Umbilical cord (tissue), 2 donors: ENCODE results near the gene MACROD2. TPM values are rescaled to one million over a fixed set of nuclear protein-coding genes. Genes with fewer than 3 reads are reported as not detected.

ENCODE experiments used
- DNase-seq: peaks from one replicate; pipeline ENCODE4 v3.0.0-alpha.2; 2015; ENCODE audit warnings: low spot score
- total RNA-seq: library from RNA; depleted of rRNA; stranded (reverse); fragments of >200 nt; gene quantifications from one replicate; pipeline ENCODE4 v1.2.3, GENCODE V29; 2014; ENCODE audit warnings: low replicate concordance; ENCODE audit not compliant: insufficient read depth

MACROD2 gene
- total RNA-seq, 1 donor from 2014 or later, result 69.6 TPM

DNA sequence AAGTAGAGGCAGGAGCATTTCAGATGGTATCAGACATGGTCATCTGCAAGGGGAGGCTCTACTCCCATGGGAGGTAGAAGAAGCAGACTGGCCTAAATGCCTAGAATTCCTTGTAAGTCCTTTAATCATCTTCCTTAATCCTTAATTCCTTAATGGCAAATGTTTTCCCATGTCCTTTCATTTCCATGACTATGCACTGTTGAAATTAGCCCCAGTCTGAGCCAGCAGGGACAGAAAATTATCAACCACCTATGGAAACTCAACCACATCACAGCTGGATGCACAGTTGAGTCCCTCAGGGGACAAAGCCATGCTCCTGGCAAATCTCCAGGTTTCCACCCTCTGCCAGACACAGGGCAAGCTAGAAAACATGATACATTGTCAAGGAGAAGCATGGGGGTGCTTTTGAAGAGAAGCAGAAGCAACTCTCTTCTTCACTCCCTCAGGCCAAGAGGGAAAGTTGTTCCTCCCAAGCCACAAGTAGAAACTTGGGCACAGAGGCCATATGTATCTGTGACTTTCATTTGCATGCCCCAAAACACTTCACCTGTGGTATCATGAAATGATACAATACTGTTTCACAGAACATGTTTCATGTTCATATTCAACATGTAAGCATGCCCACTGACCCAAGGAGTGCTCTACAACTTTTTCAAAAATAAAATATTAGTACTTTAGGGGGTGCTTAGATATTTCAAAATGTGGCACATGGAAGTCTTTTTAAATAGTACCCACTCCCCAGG lies 1894.4 kb downstream of the MACROD2 start:
- peak; percentile 38 for DNase-seq

- no peak for DNase-seq
These were observed 1895.2 kb downstream of the MACROD2 start for GRCh38 chr20:15890407-15890982.

DNA sequence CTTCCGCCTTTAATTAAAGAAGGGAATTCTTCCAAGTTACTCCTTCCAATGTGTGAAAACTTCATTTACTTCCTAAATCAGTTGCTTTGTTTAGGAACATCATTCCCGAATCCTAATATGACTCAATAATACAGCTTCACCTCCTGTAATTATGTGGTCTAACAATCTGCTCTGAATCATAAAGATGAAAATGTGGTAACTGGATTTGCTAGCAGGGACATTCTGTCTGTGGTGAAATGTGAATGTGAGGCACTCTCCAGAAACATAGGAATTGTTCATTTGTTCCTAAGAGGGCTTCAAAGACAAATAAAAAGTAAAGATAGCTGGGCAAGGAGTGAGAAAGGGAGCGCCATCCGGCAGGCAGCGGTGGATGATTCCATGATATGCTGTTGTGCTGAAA lies 1899.8 kb downstream of the MACROD2 start:
- no peak for DNase-seq

GRCh38 chr20:15895560-15896084 lies 1900.3 kb downstream of the MACROD2 start:
- DNase-seq, result no peak

DNA sequence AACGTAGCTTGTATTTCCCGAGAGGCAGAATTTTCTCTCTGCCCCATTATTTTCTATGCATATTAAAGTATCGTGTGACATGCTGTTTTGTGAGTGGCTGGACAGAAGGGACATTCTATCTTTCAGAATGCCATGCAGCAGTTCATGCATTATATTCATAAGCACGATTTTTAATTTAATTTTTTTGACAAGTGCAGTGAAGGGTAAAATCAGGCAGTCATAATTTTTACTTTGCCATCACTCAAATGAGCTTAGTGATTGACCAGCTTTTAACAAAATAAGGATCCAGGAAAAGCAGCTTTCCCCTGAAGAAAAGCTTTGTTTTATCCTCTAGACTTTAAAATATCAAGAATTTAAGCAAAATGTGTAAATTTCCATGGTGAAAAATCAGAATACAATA lies 1904.7 kb downstream of the MACROD2 start:
- no peak for DNase-seq

DNA sequence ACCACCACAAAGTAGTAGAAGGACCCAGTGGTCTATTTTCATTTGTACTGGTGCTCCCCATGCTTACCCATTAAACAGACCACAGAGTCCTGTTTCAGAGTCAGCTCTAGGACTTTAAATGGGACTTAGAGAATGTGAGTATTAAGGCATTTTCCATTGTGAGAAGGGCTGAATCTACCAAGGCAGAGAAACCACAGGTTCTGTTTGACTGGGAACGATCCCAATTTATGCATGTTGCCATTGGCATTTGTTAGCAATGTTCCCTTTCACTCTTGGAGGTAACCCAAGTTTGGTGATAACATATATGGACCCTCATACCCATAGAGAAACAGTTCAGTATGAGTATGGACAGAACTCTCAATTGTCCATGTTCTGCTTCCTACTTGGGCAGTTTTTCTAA lies 1905.1 kb downstream of the MACROD2 start:
- DNase-seq, result no peak

GRCh38 chr20:15902493-15902892 lies 1907.2 kb downstream of the MACROD2 start:
- no peak for DNase-seq

GRCh38 chr20:15905661-15906060 lies 1910.3 kb downstream of the MACROD2 start:
- no peak for DNase-seq

DNA sequence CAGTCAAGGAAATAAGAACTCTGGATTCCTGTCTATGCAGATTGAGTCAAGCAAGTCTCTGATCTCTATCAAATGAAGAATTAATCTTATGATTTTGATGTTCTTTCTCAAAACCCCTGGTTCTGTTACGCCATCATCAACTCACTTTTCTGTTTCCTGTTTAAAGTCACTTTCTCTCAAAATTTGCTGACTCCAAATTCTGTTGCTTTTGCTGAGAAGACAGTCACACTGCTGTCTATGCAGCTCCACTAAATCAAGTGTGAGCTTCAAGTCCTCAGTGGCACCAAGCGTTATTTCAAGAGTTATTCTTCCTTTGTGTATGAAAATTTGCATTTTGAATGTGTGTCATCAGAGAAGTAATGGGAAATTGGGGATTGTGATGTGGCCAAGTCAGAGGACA lies 1914.7 kb downstream of the MACROD2 start:
- DNase-seq, result no peak

- DNase-seq, result no peak
These were observed 1916.3 kb downstream of the MACROD2 start for GRCh38 chr20:15911581-15911980.

- DNase-seq, result peak; percentile 39
These were observed 1918.2 kb downstream of the MACROD2 start for GRCh38 chr20:15913391-15914025.

GRCh38 chr20:15916623-15917022 lies 1921.3 kb downstream of the MACROD2 start:
- no peak for DNase-seq

GRCh38 chr20:15917283-15917682 lies 1922.0 kb downstream of the MACROD2 start:
- DNase-seq, result peak; percentile 38

GRCh38 chr20:15918631-15919030 lies 1923.3 kb downstream of the MACROD2 start:
- no peak for DNase-seq

GRCh38 chr20:15919118-15919517 lies 1923.8 kb downstream of the MACROD2 start:
- no peak for DNase-seq

DNA sequence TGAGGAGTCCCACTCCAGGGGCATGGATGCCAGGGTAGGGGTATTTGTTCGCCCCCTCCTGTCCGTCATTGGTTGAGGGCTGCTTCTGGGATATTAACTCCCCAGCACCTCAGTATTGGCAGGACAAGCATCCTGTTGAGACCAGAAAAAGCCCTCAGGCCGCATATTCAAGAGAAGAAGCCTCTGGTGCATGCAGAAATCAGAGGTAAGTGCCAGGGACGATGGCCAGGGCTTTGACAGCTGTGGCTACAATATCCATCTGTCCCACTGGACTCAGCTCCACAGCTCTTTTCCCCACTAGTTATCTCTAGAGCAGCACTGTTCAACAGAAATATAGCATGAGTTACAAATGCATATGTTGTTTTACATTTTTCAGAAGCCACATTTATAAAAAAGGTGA lies 1926.6 kb downstream of the MACROD2 start:
- no peak for DNase-seq

DNA sequence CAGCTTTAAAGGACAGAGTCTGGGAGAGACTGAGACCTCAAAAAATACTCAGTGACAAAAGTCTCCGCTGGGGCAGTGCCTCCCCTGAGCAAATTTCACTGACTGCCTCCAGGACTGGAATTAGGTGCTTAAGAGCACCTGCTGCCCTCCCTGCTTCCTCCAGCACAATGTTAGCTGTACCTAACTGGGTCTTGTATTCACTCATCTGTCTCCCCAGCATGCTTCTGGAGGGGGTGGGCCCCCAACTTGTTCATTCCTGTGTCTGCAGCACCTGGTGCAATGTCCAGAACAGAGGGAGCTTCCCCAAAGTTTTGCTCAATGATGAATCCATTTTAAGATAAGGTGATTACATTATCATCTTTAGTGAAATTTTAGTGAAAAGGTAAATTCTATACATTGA lies 1927.2 kb downstream of the MACROD2 start:
- no peak for DNase-seq

GRCh38 chr20:15923030-15923776 lies 1927.9 kb downstream of the MACROD2 start:
- no peak for DNase-seq

GRCh38 chr20:15924556-15924955 lies 1929.2 kb downstream of the MACROD2 start:
- no peak for DNase-seq

- DNase-seq, result no peak
These were observed 1930.1 kb downstream of the MACROD2 start for GRCh38 chr20:15925376-15925775.

GRCh38 chr20:15927893-15928650 lies 1932.8 kb downstream of the MACROD2 start:
- peak; percentile 33 for DNase-seq
